Activated T-helper 1 cell treated with anti-CD3 and anti-CD28 coated beads, Interleukin-12 subunit alpha, Interleukin-12 subunit beta, Interleukin-2, Interleukin-4 antibody, amounts not matched to agents 30 ng/mL and 10 ng/mL and 1 ng/mL, durations not matched to agents 14 hours and 24 hours and 36 hours (primary cell): ENCODE measurements around the gene GRM4. TPM values are rescaled to one million over a fixed set of nuclear protein-coding genes. Genes with fewer than 3 reads are reported as not detected.

Experiments
- DNase-seq: peaks from one replicate; pipeline ENCODE4 v3.0.0; 2021; ENCODE audit warnings: low spot score
- H3K27ac Mint-ChIP-seq: one replicate; pipeline ENCODE4 v1.8.0; 2021; ENCODE audit warnings: mild to moderate bottlenecking, mixed read lengths
- H3K27me3 Mint-ChIP-seq: one replicate; pipeline ENCODE4 v1.8.0; 2022; ENCODE audit warnings: mild to moderate bottlenecking, moderate library complexity, mixed read lengths; ENCODE audit not compliant: insufficient read depth
- H3K36me3 Mint-ChIP-seq: one replicate; pipeline ENCODE4 v1.8.0; 2021; ENCODE audit warnings: low read depth, mixed read lengths
- H3K4me1 Mint-ChIP-seq: one replicate; pipeline ENCODE4 v1.8.0; 2021; ENCODE audit warnings: low read depth, mixed read lengths
- H3K4me3 Mint-ChIP-seq: one replicate; pipeline ENCODE4 v1.8.0; 2021; ENCODE audit warnings: mild to moderate bottlenecking, moderate library complexity, mixed read lengths
- H3K9me3 Mint-ChIP-seq: one replicate; pipeline ENCODE4 v1.8.0; 2021; ENCODE audit warnings: mixed read lengths
- intact Hi-C: fragments of 100-400 bp; cut with micrococcal nuclease; formaldehyde crosslinking; loops from one replicate; pipeline ENCODE4 v1.15.1; 2024
- total RNA-seq: library from RNA; stranded (reverse); gene quantifications from 2 replicates; pipeline ENCODE4 v1.2.3, GENCODE V29; 2022

Gene GRM4
- total RNA-seq, 1 donor from 2014 or later: not detected

DNA sequence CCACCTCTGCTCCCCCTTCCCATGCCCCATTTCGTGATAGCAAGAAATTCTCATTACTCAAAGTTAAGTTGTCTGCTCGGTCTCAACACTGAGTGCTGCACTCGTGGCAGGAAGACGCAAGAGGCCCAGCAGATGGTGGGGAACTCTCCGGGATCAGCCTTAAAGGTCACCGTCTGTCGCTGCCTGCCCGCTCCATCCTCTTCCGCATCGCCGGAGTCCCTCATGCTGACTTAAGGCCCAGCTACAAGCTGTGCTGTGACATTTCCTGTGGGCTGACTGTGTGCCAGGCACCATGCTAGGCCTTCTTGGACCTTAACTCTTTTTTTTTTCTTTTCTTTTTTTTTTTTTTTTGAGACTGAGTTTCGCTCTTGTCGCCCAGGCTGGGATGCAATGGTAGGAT is 17.8 kb downstream of the GRM4 start:
- Mint-ChIP-seq H3K4me1 (no peaks in the 10 kb centered on the region), H3K27ac (no peak overlapping the region), H3K4me3 (no peak overlapping the region), H3K27me3 (peaks cover 18% of the 10 kb centered on the region), H3K9me3 (no peaks in the 10 kb centered on the region), H3K36me3 (peaks cover 2% of the 10 kb centered on the region)
- DNase-seq: no peak
- intact Hi-C loops: no loop called here

- H3K36me3 Mint-ChIP-seq: no peaks in the 10 kb centered on the region
- DNase-seq: no peak
- peaks cover 11% of the 10 kb centered on the region for H3K27me3 Mint-ChIP-seq
- no peak overlapping the region for H3K27ac Mint-ChIP-seq
- H3K9me3 Mint-ChIP-seq: no peaks in the 10 kb centered on the region
- H3K4me3 Mint-ChIP-seq: no peak overlapping the region
- intact Hi-C loops: no loop called here
- H3K4me1 Mint-ChIP-seq: no peaks in the 10 kb centered on the region
Measured at GRCh38 chr6:34126419-34126818, 19.5 kb downstream of the GRM4 start.

DNA sequence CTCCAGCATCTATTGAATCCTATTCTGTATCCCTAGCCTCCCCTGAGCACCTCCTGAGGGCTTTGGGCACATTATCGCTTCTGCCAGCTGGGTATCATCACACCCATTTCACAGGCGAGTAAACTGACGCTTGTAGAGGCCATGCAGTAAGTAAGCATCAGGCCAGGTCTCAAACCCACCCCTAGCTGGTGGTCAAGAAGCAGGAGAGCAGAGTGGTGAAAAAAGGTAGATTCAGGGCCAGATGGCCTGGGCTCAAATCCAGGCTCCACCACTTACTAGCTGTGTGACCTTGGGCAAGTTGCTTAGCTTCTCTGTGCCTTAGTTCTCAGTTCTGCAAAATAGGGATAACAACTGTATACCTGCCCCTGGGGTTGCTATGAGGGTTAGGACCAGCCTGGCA is 19.9 kb downstream of the GRM4 start:
- intact Hi-C loops: no loop called here
- Mint-ChIP-seq H3K36me3 (no peaks in the 10 kb centered on the region), H3K27me3 (peaks cover 9% of the 10 kb centered on the region), H3K9me3 (no peaks in the 10 kb centered on the region), H3K4me3 (no peak overlapping the region), H3K4me1 (no peaks in the 10 kb centered on the region), H3K27ac (no peak overlapping the region)
- no peak for DNase-seq

- Mint-ChIP-seq H3K27ac (no peak overlapping the region), H3K4me3 (no peak overlapping the region), H3K4me1 (no peaks in the 10 kb centered on the region), H3K9me3 (no peaks in the 10 kb centered on the region), H3K27me3 (peaks cover 3% of the 10 kb centered on the region), H3K36me3 (no peaks in the 10 kb centered on the region)
- intact Hi-C loops: no loop called here
- no peak for DNase-seq
Measured at GRCh38 chr6:34120953-34121675, 24.8 kb downstream of the GRM4 start.

DNA sequence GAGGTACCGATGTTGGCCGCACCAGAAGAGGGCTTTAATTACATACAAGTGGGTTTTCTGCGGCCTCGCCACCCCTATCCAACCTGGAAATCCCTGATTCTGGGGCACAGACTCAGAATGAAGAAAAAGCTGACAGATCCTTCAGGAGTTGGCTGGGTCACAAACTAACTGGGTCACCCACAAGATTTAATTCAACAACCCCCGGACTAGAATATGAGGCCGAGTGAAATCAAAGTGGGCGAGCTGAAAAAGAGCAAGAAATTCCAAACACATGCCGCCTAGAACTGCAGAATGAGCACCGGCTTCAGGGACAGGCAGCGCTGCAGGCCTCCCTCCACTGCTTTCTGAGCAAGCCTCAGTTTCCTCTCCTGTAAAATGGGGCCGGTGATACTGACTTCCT is 30.0 kb downstream of the GRM4 start:
- Mint-ChIP-seq H3K9me3 (no peaks in the 10 kb centered on the region), H3K4me1 (no peaks in the 10 kb centered on the region), H3K36me3 (no peaks in the 10 kb centered on the region), H3K27me3 (no peaks in the 10 kb centered on the region), H3K27ac (no peak overlapping the region), H3K4me3 (no peak overlapping the region)
- no peak for DNase-seq
- intact Hi-C loops: no loop called here

DNA sequence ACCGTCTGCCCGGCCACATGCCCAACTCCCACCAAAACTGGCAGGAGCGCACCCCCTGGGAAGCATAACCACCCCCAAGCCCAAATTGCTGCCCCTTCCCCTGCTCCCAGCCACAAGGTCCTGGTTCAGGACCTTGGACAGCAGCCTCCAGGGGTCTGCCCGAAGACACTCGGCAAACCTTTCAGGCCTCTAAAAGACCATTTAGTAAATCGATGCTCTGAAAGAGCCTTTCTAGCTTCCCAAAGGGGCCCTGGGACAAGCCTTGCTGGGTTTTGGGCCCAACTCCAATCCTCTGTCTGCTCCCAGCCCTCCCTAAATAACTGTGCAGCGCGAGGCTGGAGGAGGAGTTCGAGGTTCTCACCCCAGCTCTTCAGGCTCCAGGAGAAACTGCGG is 30.5 kb downstream of the GRM4 start:
- intact Hi-C loops: no loop called here
- no peak for DNase-seq

DNA sequence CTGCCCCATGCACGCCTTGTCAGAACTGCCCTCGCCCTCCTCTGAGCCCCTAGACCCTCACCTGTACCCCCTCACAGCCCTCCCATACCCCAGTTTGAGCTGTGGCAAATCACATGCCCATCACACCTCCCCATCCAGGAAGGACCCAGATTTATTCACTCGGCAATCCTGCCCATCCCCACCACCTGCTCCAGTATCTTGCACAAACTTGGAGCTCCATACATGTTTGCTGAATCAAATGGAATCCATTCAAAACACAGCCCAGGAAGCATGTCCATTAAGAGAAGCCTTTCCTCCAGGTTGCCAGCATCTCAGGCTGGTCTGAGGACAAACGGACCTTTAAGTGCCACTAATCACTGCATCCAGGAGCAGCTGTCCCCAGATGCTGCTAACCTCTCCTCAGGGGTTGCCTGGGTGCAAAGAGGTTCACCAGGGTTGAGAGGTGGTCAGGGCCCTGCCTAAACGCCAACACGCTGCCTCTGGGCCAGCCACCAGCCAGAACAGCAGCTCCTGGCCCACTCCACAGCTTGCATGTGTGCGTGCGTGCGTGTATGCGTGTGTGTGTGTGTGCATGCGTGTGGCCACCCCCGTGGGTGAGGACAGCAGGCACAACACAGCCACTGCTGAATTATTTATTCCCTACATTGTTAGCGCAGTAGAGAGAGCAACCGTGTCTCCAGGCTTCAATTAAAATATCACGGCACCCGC is 31.0 kb downstream of the GRM4 start:
- DNase-seq: no peak
- Mint-ChIP-seq H3K4me3 (no peak overlapping the region), H3K27me3 (peaks cover under 1% of the 10 kb centered on the region), H3K36me3 (no peaks in the 10 kb centered on the region), H3K27ac (no peak overlapping the region), H3K4me1 (no peaks in the 10 kb centered on the region), H3K9me3 (no peaks in the 10 kb centered on the region)
- intact Hi-C loops: no loop called here

More for the DNA sequence above, 30.5 kb downstream of the GRM4 start:
- no peaks in the 10 kb centered on the region for H3K27me3 Mint-ChIP-seq
- H3K9me3 Mint-ChIP-seq: no peaks in the 10 kb centered on the region
- no peak overlapping the region for H3K27ac Mint-ChIP-seq
- no peaks in the 10 kb centered on the region for H3K36me3 Mint-ChIP-seq
- H3K4me1 Mint-ChIP-seq: no peaks in the 10 kb centered on the region
- no peak overlapping the region for H3K4me3 Mint-ChIP-seq

- no peaks in the 10 kb centered on the region for H3K9me3 Mint-ChIP-seq
- no peak for DNase-seq
- no peaks in the 10 kb centered on the region for H3K36me3 Mint-ChIP-seq
- peaks cover 3% of the 10 kb centered on the region for H3K27me3 Mint-ChIP-seq
- no peaks in the 10 kb centered on the region for H3K4me1 Mint-ChIP-seq
- H3K4me3 Mint-ChIP-seq: no peak overlapping the region
- H3K27ac Mint-ChIP-seq: no peak overlapping the region
- intact Hi-C loops: no loop called here
Measured at GRCh38 chr6:34113532-34113931, 32.4 kb downstream of the GRM4 start.

DNA sequence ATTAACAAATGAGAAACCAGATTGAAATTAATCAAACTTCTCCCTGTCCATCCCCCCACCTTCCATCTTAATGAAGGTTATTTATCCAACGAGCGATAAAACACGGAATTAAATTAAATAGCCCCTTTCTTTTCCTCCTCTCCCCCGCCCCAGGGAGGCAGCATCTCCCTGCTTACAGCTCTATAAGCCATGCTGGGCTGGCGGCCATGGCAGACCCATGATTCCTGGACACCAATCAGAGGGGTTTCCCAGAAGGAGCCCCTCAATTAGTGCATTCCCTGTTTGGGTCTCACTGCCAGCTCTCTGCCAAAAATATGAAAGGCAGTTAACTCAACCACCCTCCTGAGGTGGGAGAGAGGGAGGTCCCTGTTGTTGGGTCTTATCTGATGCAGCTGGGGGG is 33.8 kb downstream of the GRM4 start:
- no peaks in the 10 kb centered on the region for H3K36me3 Mint-ChIP-seq
- no peak overlapping the region for H3K4me3 Mint-ChIP-seq
- H3K9me3 Mint-ChIP-seq: no peaks in the 10 kb centered on the region
- no peak for DNase-seq
- H3K27ac Mint-ChIP-seq: no peak overlapping the region
- peaks cover 3% of the 10 kb centered on the region for H3K27me3 Mint-ChIP-seq
- H3K4me1 Mint-ChIP-seq: no peaks in the 10 kb centered on the region
- intact Hi-C loops: no loop called here

- no peak for DNase-seq
- Mint-ChIP-seq H3K27ac (no peak overlapping the region), H3K9me3 (no peaks in the 10 kb centered on the region), H3K27me3 (peaks cover 5% of the 10 kb centered on the region), H3K36me3 (no peaks in the 10 kb centered on the region), H3K4me1 (no peaks in the 10 kb centered on the region), H3K4me3 (no peak overlapping the region)
- intact Hi-C loops: no loop called here
Measured at GRCh38 chr6:34110610-34111009, 35.3 kb downstream of the GRM4 start.

DNA sequence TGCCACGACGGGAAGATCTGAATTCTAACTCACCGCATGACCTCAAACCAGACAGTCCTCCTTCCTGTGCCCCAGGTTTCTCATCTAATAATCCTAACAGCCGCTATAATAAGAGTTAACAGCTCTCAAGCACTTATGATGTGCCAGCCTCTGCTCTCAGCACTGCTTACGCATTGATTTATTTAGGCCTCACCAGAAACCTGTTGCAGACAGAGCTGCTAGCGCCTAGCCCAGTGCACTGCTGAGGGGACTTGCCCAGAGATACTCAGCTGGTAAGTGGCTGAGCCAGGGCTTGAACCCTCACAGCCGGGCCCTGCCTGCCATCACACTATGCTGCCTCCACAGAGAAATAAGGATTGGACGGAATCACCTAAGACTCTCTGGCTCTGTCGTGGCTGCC is 37.7 kb downstream of the GRM4 start:
- Mint-ChIP-seq H3K36me3 (no peaks in the 10 kb centered on the region), H3K27me3 (peaks cover 5% of the 10 kb centered on the region), H3K27ac (no peak overlapping the region), H3K4me1 (no peaks in the 10 kb centered on the region), H3K9me3 (no peaks in the 10 kb centered on the region), H3K4me3 (no peak overlapping the region)
- no peak for DNase-seq
- intact Hi-C loops: no loop called here

GRCh38 chr6:34106900-34107299 is 39.0 kb downstream of the GRM4 start:
- no peak for DNase-seq
- no peak overlapping the region for H3K4me3 Mint-ChIP-seq
- H3K4me1 Mint-ChIP-seq: no peaks in the 10 kb centered on the region
- intact Hi-C loops: no loop called here
- peaks cover 5% of the 10 kb centered on the region for H3K27me3 Mint-ChIP-seq
- H3K36me3 Mint-ChIP-seq: no peaks in the 10 kb centered on the region
- H3K27ac Mint-ChIP-seq: no peak overlapping the region
- H3K9me3 Mint-ChIP-seq: no peaks in the 10 kb centered on the region

- peaks cover 5% of the 10 kb centered on the region for H3K27me3 Mint-ChIP-seq
- no peaks in the 10 kb centered on the region for H3K9me3 Mint-ChIP-seq
- no peak overlapping the region for H3K27ac Mint-ChIP-seq
- H3K36me3 Mint-ChIP-seq: no peaks in the 10 kb centered on the region
- H3K4me3 Mint-ChIP-seq: no peak overlapping the region
- DNase-seq: no peak
- no peaks in the 10 kb centered on the region for H3K4me1 Mint-ChIP-seq
- intact Hi-C loops: no loop called here
Measured at GRCh38 chr6:34106421-34106820, 39.5 kb downstream of the GRM4 start.
